Stimulated activated CD8-positive, alpha-beta memory T cell treated with anti-CD3 and anti-CD28 coated beads, Interleukin-7, amount 100 ng/mL, for 24 hours (primary cell): ENCODE results near the gene ERICH6.

Experiments used
- DNase-seq: peaks from one replicate; pipeline ENCODE4 v3.0.0-alpha.2; 2020; ENCODE audit warnings: low read depth

ERICH6 gene

GRCh38 chr3:150613709-150614480 lies 89.8 kb downstream of the ERICH6 start:
- no peak for DNase-seq

- no peak for DNase-seq
These were observed 90.7 kb downstream of the ERICH6 start for GRCh38 chr3:150613034-150613433.

- DNase-seq, result no peak
These were observed 91.2 kb downstream of the ERICH6 start for GRCh38 chr3:150612494-150612893.

- no peak for DNase-seq
These were observed 92.1 kb downstream of the ERICH6 start for GRCh38 chr3:150611666-150612065.

- DNase-seq, result no peak
These were observed 92.9 kb downstream of the ERICH6 start for GRCh38 chr3:150610785-150611184.

GRCh38 chr3:150609988-150610387 lies 93.7 kb downstream of the ERICH6 start:
- DNase-seq, result no peak
